ENCODE measurements around the gene CNTNAP2.

Gene CNTNAP2

DNA sequence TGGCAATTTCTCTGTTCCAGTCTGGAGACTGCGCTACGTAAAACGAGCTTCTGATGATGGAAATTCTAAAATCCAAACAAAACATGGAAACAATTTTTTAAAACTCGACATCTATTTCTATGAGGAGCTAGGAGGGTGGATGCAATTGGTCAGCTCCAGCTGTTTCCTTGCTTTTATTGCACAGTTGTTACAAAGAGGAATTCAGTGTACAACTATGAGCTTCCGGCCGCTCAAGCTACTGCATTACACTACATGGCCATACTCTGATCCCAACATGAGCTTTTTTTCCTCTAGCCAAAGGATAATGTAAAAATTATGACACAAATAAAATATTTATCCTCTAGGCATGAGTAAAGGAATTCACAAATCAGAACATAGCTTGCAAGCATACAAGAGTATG, 2070.9 kb downstream of the CNTNAP2 start:
- DNase-seq = no peak

GRCh38 chr7:148191391-148192065, 2074.9 kb downstream of the CNTNAP2 start:
- DNase-seq = no peak

DNA sequence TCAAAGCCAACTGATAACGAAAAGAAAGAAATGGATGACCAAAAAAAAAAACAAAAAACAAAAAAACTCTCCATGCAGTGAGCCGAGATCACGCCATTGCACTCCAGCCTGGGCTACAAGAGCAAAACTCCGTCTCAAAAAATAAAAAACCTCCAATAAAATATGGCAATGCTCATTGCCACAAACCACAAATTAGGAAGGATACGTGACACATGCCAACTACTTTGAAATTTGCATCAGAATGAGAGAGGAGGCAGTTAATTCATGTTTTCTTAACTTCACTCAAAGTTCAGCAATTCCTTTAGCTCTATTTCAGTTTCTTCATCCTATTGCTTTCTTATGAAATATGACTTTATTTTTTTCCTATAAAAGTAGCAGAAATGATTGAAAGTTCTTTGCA, 2075.9 kb downstream of the CNTNAP2 start:
- DNase-seq = no peak

GRCh38 chr7:148201992-148202391, 2085.4 kb downstream of the CNTNAP2 start:
- DNase-seq = no peak

DNA sequence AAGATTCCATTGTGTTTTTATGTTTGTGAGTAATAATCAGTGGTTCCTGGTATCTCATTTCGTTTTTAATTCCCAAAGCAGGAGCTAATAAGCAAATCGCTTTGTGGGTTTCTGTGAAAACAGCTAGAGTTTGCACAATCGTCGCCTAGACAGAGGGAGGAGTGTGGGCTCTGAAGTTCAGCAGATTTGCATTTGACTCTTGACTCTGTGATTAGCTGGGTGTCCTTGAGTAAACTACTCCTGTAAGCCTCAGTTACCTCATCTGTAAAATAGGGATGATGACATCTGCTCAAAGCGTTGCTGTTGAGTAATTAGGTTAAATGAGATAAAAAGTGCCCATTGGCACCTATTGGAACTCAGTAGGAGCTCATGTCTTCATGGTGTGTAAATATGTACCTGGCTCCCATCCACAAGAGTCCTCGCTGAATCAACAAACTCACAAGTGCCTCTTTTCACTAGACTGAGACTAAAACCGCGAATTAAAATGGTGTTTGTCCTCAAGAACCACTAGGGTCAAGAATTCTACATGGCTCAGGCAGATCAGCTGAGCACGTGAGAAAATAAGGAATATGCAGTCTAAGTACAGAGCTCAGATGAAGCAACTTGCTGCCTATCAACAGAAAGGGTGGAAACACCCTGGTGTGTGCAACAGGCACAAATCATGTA, 2088.2 kb downstream of the CNTNAP2 start:
- peak; percentile 68 for DNase-seq

DNA sequence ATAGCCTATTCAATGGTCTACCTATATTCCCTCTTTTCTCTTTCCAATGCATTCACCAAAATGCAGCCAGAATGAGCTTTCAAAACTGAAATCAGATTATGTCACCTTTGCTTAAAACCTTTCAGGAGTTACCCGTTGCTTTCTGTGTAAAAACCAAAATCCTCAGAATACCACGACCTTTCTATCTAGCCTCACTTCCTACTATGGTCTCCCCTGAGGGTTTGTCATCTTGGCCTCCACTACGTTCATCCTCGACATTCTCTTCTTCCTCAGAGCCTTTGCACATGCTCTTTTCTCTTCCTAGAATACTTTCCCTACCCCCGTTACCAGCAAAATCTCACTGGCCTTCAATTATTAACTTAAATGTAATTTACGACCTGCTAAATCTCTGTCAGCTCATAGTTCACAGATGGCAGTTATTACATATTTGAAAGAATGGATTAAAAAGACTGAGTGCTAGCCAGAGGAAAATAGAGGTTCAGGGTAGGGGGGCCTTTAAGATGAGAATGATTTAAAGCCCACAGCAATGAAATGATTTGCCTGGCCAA, 2093.1 kb downstream of the CNTNAP2 start:
- no peak for DNase-seq

DNA sequence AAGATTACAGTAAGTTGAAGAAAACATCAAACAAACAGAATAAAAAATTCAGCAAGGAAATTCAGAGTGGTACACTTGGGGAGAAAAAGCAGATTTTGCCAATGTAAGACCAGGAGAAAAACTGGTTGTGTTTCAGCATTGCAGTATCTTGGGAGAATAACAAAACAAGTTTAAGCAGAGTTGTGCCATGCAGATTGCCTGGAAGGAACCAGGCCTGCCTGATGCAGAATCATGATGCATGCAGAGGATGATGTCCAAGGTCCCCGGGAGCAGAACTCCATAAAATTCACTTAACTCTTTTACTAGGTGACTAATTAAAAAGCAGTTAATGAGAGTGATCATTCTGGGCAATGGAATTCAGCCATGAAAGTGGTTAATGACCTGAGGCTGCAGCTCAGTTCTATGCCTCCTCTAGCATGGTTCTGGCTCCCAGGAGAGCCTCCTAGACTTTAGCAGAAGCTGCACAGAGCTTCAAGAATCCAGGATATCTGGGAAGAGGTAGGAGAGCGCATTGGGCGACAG, 2094.3 kb downstream of the CNTNAP2 start:
- DNase-seq = no peak

DNA sequence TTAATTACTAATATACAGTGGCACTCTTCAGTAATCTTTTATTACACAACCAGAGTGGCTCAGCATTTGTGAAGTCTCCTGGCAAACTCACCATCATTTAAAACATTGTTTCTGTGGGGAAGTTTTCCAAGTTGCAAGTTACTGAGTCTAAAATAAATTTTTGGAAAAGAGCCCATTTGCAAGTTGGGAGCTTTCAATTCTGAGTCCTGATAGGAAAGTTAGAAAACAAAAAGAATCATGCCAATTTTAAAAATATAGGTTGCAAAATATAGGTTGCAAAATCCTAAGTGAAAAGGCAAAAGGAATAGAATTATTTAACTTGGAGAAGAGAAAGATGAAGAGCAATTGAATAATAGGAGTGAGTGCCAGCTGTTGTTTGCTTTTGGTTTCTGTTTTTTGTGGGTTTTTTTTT, 2095.1 kb downstream of the CNTNAP2 start:
- DNase-seq = no peak

DNA sequence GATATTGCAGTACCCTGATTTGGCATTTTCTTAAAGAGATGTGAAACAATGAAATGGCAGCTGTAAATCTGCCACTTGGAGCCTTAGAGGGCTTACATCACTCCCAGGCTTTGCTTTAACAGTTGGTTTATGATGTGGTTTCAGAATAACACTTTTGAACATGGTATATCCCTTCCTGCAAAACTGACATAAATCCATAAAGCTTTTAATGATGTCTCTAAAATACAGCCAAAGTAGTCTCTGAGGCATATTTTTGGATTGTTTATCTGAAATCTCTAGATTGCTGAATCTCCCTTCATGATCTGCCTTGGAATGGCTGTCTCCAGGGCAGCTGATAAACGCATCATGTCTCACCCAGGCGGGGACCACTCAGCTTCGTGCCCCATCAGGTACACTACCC, 2096.1 kb downstream of the CNTNAP2 start:
- DNase-seq = no peak

- DNase-seq = no peak
Observed at GRCh38 chr7:148214101-148214500, 2097.5 kb downstream of the CNTNAP2 start.

DNA sequence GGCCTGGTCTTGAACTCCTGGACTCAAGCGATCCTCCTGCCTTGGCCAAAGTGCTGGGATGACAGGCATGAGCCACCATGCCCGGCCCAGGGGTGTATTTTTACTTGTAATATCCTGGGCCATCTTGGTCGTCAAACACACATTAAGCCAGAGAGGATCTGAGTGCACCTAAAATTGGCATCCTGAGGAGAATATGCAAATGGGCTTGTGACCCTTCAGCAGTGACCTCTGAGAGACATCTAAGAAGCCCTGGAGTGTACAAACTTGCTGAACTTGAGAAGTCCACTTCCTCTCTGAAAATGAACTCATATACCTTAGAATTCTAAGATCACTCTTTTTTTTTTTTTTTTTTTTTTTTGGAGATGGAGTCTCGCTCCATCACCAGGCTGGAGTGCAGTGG, 2102.0 kb downstream of the CNTNAP2 start:
- DNase-seq = no peak

- no peak for DNase-seq
Observed at GRCh38 chr7:148222721-148223120, 2106.1 kb downstream of the CNTNAP2 start.

- no peak for DNase-seq
Observed at GRCh38 chr7:148223160-148223559, 2106.6 kb downstream of the CNTNAP2 start.

DNA sequence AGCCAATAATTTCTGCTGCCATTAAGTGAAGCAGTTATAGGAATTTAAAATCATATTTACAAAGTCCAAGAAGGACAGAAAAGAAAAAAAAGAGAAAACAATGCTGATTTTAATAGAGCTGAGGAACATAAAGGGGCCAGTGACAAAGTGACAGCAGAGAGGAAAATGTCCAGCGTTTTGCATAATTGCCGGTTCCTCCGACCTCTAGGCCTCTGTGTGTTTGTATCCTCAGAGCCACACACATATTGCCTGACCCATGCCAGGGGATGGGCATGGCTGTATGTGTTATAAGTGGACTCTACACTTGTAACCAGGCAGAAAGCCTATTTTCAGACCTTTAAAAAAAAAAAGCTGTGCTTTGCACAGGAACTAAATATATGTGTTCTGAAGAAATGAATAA, 2107.1 kb downstream of the CNTNAP2 start:
- no peak for DNase-seq

DNA sequence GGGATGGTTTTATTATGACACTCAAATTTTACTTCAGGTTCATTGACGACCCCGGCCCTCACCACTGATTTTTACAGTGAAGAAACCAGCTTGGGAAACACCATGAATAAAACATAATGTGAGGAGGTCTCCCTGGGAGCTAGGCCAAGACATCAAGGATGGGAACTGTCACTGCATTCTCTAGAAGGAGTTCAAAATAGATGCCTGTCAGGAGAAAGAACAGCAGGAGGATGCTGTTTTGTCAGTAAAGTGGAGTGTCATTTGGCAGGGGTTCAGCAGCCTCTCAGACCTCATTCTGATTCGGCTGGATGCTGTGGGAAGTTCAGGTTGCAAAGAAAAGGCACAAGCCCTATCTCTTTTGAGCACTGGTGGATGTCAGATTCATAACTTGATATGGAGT, 2113.7 kb downstream of the CNTNAP2 start:
- DNase-seq = no peak

DNA sequence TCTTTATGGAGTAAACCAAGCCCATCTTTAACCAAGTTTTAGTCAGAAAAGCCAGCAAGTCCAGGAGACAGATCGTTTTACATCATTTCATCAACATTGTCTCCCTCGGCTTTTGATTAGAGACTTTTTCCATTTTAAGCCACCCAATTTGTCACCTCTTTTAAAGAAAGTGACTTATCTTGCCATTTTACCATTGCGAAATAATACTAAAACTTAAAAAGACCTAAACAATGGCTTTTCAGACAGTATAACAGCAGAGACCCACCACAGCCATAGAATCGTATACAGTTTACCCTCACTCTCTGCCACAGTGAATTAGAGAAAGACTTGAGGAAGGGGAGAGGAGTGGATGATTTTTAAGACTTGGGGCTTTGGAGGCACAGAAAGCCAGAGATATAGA, 2114.3 kb downstream of the CNTNAP2 start:
- DNase-seq = no peak

GRCh38 chr7:148232784-148233183, 2116.2 kb downstream of the CNTNAP2 start:
- no peak for DNase-seq

- no peak for DNase-seq
Observed at GRCh38 chr7:148234715-148235114, 2118.1 kb downstream of the CNTNAP2 start.

DNA sequence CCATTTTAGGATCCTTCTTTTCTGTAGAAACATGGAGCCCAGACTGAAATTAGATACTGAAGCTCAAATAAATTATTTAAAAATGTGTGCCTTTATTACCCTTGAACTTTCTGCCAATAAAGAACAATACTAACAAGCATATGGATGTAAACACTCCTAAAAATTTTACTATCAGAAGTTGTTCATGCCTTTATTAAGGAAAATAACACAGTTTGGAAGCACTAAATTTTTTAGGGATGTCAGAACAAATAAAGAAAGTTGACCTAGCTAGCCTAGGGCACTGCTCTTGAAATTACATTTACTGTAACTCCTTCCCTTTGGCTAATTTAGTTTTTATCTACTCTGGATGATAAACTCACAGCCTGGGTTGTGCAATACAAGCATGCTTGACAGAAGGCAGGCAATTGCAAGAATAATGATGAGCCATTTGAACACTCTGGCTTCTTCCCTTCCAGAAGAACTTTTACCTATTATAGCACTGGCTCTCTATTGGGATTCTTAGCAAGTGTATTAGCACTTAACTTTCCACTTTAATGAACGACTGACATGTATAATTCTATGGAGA, 2122.2 kb downstream of the CNTNAP2 start:
- DNase-seq = no peak

DNA sequence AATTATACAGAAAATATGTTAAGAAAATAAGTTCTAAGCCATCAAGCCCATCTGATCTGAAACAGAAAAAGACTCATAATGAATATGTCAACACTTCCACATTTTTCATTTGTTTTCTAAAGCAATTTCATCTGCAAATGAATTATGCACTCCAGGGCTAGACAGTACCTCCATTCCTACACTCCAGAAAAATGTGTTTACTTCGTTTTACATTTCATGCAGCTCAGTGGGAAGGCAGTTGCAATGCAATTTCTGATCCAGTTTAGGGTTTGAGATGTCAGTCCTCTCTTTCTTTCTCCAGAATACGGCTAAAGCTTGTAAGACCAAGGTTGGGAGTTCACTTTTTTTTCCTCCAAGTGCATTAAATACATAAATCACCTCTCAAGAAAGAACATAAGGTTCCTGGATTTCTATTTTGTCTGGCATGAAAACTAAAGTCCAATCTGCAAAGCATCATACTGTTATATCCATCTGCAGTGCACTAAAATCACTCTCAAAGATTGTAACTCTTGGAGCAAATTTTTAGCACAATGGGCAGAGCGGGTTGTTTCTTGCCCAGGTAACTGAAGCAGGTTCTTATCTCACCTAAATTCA, 2125.2 kb downstream of the CNTNAP2 start:
- no peak for DNase-seq

DNA sequence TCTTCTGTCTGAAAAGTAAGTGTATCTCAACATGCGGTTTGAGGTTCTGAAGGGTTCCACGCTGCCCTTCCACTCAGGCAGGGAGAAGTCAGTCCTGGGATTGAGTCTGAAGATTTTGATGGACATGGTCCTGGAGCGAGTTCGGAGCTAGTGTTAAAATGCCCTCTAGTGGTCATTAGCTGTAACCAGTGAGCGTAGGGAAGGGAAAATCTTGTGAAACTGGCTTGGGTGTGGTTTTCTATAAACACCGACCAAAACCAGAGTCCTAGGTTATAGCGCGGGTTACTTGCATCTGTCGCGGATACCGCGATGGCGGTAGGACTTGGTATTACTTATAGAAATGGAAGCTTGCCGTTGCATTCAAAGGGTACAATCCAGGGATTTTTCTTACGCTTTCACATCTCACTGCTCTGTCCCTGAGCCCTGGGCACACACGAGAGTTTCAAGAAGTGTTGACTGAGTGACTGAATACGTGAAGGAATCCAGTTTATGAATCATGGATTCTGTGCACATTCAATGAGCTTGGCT, 2125.8 kb downstream of the CNTNAP2 start:
- DNase-seq = no peak

DNA sequence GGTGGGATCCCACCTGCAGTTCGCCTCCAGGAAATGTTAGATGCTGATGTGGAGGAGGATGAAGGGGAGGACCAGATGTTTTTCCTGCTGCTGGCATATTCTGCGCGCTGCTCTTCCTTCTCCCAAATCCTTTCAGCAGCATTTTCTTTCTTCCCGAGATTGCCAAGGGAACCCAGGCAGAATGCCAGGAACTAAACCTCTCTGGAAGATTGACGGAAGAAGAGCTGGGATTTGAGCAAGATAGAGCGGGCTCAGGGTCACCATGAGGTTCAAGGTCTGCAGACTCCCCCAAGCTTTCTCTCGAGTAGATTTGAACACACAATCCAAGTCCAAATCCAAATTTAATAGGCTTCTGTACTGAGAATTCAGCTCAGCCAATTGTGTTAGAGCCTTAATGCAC, 2128.8 kb downstream of the CNTNAP2 start:
- no peak for DNase-seq

DNA sequence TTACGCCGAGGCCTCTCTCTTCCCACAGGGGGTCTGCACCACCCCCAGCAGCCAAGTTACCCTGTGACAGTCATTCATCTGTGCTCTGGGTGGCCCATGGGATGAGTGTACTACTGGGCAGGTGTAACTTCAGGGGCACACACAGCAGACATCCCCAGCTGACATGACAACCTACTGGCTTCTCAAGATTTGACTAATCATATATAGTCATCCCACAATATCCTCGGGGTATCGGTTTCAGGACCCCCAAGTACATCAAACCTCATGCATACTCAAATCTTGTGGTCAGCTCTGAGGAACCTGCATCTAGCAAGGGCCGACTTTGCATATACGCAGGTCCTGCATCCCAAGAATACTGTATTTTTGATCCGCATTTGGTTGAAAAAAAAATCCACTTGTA, 2137.0 kb downstream of the CNTNAP2 start:
- no peak for DNase-seq
